ENCODE results near the gene PRKAR1B.
"Not testable (repeated sequence)": the region's sequence is repeated elsewhere in the genome, so short reads cannot be mapped to it uniquely, and the experiment has no call there.

PRKAR1B gene

DNA sequence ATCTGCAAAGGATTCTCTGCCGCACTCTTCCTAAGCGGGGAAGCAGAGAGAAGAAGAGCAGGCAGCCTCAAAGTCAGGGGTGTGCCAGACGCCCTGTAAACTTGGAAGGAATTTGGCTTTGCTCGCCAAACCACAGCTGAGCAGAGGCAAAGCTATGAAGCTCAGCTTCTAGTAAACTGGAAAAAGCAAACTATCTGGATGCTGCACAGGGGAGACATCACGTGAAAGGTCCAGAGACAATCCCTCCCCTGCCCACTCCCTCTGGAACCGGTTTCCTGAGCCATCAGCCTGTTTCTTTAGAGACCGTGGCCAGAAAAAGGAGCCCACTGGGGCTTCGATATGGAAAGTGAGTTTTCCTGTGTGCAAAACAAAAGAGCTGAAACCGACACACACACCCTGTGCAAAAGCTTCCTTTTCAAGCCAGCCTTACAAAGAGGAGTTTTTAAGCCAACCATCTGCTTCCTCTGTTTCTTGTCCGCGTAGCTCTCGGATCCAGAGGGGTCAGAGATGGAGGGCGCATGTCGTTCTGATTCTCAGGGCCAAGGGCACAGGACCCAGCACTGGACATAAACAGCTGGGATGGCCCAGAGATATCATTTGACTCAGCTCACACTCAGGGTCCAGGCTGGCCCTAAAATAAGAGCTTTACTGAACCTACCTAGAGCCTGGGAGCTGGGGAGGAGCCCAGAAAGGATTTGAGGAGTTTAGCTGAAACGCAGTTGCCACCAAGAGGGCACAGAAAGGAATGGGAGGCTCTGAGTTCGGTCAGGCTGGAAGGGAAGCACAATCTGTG, 58.7 kb downstream of the PRKAR1B start:
- DNase-seq (ENCODE audit: low read depth, low spot score), result no peak

DNA sequence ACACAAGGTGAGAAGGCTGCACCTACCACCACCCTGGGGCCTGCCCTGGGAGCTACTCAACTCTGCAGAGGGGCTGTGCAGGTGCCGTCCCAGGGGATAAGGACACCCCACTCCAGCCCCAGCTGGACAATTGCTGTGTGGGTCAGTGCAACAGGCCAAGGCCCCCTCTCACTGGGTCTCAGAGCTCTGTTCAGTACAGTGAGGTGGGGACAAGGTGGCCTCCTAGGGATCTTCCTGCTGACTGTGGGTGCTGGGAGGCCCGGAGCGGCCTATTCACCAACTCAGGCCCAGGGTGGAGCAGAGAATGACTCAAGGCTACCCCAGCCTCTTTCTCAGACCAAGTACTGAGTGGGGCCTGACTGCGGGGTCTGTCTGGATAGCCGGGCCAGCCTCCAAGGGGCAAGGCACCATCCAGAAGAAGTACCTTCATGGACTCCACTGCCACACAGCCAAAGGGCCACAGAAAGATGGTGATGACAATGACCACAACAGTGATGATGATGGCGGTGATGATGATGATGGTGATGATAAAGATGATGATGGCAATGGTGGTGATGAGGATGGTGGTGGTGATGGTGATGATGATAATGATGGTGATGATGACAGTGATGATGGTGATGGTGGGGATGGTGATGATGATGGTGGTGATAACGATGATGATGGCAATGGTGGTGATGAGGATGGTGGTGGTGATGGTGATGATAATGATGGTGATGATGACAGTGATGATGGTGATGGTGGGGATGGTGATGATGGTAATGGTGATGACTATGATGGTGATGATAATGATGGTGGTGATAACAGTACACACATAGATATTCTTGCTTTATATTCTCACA, 60.4 kb downstream of the PRKAR1B start:
- no peak for DNase-seq (ENCODE audit: low read depth, low spot score)

DNA sequence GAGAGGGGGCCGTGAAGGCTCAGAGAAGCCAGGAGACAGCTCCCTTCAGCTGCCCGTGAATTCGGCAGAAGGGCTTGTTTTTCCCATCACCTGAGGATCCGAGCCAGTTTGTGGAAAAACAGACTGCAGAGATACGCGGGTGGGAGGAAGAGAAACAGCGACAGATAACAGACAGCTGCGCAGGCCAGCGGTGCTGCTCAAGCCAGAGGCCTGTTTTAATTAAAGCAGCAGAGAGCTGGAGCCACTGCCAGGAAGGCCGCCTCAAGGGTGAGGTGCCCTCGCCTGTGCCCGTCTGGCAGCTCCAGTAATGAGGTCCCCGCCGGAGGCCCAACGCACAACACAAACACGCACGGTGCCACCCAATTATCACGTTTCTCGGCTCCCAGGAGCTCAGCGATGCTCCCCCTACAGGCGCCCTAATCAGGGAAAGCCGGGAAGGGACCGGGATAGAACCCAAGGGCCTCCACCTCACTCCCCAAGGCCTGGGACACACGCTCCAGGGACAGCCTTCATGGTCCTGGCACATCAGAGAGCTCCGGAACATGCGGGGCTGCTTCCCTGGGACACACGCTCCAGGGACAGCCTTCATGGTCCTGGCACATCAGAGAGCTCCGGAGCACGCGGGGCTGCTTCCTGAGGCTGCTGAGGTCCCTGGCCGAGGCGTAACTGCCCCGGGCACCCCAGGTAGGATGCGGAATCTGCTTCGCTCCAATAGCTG, 61.2 kb downstream of the PRKAR1B start:
- DNase-seq (ENCODE audit: low read depth, low spot score), result no peak

DNA sequence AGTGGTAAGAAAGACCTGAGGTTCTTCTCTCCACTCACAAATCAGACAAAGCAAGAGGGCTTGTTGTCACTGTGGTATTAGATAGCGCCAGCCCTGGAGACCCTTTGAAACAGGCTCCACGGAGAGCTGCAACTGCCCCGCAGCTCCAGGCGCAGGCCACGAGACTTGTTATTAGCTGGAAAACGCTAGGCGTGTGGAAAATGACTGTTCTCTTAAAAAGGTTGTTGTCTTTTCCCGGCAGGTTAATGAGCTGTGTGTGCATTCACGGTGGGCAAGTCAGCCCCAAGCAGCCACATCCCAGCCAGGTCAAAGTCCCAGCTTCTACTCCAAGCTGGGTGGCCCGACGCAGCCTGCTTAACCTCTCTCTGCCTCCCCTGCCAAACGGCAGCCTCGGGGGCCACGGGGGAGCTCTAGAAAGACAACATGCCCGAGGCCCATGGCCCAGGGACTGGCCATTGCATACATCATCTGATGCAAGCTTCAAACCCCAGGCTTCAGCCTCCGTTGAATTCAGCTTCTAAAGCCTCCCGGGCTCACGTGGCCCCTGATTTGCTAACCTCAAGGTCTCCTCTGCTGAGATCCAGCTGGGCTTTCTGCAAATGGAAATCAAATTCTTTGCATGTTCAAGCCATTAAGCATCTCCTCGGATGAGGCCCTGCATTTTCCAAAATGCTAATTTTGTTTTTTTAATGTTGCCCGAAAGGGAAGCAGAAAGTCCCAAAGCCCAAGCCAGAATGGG, 61.9 kb downstream of the PRKAR1B start:
- DNase-seq (ENCODE audit: low read depth, low spot score), result no peak

DNA sequence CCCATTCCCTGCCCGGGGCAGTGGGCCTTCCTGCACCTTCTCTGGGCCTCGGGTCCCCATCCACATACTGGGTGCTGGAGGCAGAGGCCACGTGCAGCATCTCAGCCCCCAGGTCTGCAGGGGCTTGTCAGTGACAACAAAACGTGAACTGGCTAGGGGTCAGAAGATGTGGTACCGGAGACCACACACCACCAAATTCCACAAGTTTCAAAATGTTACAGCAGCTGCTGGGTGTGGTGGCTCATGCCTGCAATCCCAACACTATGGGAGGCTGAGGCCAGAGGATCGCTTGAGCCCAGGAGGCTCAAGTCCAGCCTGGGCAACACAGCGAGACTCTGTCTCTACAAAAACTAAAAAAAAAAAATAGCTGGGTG, 62.7 kb downstream of the PRKAR1B start:
- DNase-seq (ENCODE audit: low read depth, low spot score), result no peak

DNA sequence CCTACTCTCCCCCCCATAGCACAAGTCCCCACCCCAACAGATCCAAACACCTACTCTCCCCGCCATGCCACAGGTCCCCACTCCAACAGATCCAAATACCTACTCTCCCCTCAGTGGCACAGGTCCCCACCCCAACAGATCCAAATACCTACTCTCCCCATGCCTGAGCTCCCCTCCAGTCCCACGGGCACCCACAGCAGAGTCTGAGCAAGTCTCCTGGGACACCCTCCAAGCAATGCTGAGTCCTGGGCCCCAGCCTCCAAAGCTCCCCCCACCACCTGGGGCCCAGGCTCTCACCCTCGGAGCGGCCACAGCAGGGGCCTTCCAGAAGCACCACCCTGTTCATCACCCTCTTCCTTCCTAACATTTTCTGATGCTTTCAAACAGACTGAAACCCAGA, 64.5 kb downstream of the PRKAR1B start:
- no peak for DNase-seq (ENCODE audit: low read depth, low spot score)

DNA sequence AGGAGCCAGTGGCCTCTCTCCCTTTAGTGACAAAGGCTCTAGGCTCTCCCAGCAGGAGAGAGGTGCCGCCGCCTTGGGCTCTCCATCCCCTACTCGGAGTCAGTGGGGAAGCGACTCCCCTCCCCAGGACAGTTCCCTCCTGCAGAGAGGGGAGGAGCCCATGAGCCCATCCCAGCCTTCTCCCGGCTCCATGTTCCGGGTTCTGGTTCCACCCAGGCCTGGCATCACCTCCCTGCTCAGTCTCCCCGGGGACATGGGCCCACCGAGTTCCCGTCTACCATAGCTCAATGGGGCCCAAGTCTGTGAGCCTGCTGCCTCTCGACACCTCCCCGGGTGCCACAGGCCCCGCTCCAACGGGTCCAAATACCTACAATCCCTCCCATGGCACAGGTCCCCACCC, 67.1 kb downstream of the PRKAR1B start:
- no peak for DNase-seq (ENCODE audit: low read depth, low spot score)

DNA sequence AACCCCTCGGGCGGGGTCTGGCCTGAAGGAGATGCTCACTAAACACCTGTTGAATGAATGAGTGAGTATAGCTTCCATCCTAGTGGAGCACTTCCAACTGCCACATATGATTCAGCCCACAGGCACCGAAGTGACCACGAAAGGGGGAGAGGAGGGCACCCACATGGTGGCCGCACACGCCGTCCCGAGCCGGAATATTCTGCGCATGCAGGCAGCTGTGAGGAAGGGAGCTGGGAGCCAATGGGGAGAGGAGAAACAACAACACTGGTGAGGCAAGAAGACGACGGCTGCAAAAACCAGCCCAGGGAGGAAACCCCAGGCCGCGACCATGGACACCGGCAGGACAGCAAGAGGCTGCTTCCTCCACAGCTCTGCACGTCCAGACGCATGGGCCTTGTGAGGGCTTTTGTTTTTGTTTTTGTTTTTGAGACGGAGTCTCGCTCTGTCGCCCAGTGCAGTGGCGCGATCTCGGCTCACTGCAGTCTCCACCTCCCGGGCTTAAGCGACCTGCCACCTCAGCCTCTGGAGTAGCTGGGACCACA, 67.7 kb downstream of the PRKAR1B start:
- DNase-seq (ENCODE audit: low read depth, low spot score), result no peak

DNA sequence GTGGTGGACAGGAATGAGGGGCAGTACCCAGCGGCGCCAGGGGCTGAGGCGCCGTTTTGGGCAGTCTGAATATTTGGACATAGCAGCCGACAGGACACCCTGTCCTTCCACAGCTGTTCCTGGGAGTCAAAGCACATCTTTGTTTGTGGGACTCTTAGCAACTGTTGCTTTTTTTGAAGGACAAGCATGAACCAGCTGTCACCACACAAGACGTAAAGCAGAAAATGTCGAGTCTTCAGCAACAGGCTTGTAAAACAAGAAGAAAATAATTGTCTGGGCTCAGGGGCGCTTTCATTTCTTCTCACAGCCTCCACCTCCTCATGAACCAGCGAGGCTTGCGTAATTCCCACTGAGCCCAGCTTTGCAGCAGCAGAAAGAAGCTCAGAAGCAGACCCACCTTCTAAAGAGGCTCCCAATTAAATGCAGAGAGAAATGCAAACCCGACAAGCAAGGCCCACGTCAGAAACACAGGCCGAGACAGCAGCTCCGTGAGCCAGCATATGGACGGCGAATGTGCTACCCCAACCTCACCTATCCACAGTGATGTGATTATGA, 69.4 kb downstream of the PRKAR1B start:
- no peak for DNase-seq (ENCODE audit: low read depth, low spot score)

DNA sequence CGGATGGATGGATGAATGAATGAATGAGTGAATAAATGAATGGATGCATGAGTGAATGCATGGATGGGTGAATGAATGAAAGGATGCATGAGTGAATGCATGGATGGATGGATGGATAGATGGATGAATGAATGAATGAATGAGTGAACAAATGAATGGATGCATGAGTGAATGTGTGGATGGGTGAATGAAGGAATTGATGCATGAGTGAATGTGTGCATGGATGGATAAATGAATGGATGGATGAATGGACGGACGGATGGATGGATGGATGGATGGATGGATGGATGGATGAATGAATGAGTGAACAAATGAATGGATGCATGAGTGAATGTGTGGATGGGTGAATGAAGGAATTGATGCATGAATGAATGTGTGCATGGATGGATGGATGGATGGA, 70.1 kb downstream of the PRKAR1B start:
- DNase-seq (ENCODE audit: low read depth, low spot score), result not testable (repeated sequence)

DNA sequence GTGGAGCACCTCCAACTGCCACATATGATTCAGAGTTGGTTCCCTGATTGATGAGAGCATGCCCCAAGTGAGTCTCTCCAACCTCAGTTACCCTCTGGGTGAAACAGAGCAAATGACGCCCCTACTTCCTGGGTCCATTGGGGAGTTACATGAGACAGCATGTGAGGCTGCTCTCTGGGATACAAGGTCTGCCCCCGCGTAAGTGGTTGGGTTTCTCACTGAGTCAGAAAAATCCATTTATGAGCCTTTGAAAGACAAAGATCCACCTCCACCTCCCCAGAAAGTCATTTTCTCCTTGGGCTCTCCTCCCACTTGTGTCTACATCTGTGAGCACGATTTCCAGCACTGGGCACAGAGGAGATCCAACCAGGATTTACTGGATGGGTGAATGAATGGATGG, 71.3 kb downstream of the PRKAR1B start:
- DNase-seq (ENCODE audit: low read depth, low spot score), result no peak

DNA sequence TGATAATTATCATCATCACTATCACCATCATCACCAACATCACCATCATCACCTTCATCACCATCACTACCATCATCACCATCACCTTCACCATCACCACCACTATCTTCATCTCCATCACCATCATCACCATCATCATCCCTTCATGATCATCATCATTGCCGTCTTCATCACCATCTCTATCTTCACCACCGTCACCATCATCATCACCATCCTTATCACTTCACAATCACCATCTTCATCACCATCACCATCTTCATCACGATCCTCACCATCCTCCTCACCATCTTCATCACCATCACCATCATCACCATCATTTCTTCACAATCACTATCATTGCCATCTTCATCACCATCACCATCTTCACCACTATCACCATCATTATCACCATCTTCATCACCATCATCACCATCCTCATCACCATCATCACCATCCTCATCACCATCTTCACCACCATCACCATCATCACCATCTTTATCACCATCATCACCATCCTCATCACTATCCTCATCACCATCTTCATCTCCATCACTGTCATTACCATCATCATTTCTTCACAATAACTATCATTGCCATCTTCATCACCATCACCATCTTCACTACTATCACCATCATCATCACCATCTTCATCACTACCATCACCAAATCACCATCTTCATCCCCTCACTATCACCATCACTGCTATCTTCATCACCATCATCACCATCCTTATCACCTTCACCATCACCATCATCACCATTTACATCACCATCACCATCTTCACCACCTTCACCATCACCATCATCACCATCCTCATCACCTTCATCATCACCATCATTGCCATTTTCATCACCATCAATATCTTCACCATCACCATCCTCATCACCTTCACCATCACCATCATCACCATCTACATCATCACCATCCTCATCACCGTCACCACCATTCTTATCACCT, 73.0 kb downstream of the PRKAR1B start:
- DNase-seq (ENCODE audit: low read depth, low spot score), result no peak

DNA sequence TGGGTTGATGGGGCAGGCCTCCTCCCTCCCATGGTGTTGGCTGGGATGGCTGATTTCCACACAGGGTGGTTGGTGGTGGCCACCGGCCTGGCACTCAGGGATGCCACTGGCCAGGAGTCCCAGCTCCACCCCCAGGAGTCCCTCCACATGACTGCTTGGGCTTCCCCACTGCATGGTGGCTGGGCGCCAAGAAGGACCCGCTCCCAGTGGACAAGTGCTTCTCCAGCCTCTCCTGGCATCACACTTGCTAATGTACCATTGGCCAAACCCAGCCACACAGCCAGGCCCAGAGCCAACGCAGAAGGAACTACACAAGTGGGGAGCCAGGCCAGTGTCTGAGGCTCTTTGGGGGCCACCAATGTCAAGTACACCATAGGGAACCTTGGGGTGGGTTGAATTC, 74.2 kb downstream of the PRKAR1B start:
- no peak for DNase-seq (ENCODE audit: low read depth, low spot score)

DNA sequence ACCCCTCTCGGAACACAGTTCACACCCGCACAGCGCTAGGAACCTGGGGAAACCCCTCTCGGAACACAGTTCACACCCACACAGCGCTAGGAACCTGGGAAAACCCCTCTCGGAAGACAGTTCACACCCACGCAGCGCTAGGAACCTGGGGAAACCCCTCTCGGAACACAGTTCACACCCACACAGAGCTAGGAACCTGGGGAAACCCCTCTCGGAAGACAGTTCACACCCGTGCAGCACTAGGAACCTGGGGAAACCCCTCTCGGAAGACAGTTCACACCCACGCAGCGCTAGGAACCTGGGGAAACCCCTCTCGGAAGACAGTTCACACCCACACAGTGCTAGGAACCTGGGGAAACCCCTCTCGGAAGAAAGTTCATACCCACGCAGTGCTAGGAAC, 74.9 kb downstream of the PRKAR1B start:
- not testable (repeated sequence) for DNase-seq (ENCODE audit: low read depth, low spot score)

DNA sequence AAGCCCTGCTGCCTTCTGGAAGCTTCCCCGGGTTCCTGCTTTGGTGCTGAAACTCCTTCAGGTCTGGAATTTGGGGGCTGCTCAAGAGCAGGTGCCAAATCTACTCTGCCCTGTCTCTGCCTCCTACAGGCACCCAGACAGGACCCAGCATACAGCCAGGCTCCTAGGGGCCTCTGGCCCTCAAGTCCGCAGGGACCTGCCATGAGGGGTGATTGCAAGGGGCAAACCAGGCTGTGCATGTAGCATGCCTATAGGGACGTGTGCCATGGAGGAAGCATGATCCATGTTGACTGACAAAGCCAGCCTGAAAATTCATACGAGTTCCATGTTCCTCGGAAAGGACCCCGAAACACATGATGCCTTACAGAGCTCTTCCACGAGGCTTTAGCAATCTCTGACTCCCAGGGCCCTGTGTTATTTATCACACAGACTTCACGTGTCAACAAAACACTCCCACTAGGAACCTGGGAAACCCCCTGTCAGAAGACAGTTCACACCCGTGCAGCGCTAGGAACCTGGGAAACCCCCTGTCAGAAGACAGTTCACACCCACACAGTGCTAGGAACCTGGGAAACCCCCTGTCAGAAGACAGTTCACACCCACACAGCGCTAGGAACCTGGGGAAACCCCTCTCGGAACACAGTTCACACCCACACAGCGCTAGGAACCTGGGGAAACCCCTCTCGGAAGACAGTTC, 75.9 kb downstream of the PRKAR1B start:
- DNase-seq (ENCODE audit: low read depth, low spot score), result no peak

DNA sequence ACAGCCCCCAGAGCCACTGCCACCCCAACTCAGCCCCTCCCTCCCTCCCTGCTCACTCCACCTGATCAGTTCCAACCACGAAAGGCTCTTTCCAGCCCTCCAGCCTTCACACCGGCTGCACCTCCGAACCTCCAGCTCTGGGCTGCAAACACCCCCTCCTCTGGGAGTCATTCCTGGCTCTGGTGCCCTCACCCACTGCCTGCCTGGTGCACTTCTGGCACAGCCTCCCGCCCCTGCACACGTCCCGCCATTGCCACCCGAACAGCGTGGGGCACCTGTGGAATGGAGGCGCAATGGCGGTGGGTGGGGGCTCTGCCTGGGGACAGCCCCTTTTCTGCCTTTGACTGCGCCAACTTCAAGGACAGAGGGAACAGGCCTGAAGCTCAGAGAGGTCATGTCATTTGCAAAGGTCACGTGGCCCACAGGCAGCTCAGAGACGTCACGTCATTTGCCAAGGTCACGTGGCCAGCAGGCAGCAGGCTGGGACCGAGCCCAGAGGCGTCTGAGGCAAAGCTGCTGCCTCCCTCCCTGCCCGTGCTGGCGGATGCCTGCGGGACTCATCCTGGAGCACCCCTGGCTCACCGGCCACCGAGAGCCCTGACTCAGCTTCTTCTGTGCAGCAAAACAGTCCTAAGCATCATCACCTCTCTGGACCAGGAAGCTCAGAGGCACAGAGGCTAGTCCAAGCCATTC, 76.6 kb downstream of the PRKAR1B start:
- no peak for DNase-seq (ENCODE audit: low read depth, low spot score)

DNA sequence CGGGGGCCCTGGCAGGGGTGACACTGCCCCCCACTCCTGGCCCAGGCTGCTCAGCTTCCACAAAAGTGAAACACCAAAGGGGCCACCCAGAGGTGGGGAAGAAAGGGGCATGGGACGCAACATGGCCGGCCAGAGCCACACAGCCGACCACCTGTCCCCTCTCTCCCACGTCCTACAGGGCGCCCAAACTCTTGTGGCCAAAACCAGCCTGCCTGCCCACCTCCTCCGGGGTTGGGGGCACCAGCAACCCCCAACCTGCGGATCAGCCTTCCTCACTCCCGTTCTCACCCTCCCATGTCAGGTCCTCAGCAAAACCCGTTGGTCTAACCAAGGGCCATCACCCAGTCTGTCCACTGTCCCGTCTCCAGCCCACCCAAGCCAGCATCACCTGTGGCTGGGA, 80.1 kb downstream of the PRKAR1B start:
- no peak for DNase-seq (ENCODE audit: low read depth, low spot score)

DNA sequence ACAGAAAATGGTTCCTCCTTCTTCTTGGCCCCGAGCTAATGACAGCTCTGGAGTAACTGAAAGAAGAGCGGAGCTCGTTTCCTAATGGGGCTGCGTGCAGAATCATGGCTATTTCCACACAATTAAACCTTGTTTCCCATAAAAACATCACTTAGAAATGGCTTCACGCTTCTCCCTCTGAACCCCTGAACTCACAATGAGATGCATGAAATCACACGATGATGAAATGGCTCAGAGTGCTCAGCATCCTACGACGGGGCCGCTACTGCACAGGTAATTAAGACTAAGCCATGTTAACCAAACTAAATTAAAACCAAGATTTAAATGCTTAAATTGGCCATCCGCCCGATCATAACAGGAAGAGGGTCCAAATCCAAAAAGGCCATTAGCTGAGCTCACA, 80.6 kb downstream of the PRKAR1B start:
- DNase-seq (ENCODE audit: low read depth, low spot score), result no peak

DNA sequence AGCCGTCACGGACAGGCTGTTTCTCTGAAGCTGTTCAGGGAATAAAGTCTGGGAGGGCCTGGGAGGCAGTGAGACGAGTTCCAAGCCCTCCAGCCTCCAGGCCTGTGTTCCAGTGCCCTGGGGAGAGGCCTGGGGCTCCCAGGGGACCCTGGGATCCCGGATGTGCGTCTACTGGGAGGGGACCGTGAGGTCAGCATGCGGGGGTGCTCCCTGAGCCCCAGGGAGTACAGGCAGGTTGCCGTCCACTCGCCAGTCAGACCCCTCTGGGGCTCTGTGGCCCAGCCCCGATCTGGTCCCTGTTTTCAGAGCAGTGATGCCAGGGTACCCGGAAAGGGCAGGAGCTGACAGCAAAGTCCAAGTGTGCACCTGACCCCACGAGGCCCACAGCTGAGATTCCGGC, 81.5 kb downstream of the PRKAR1B start:
- no peak for DNase-seq (ENCODE audit: low read depth, low spot score)

All from activated naive CD8-positive, alpha-beta T cell treated with anti-CD3 and anti-CD28 coated beads, Interleukin-2, amount 50 U/mL, for 16 hours (primary cell).